SK-N-SH treated with all-trans-retinoic acid at 6 μM for 48 hours (cell line): ENCODE measurements around the gene PTPRD.

Experiments used
- ARNTL ChIP-seq: fragments of 450-650 bp; formaldehyde crosslinking; IDR thresholded peaks from 2 replicates; pipeline ENCODE4 v1.5.0; 2020; ENCODE audit warnings: low read depth, mild to moderate bottlenecking, moderate library complexity, borderline replicate concordance
- TSHZ2 ChIP-seq: fragments of 250-450 bp; sonication (Bioruptor Pico); IDR thresholded peaks from 2 replicates; pipeline ENCODE4 v1.5.0; 2020; ENCODE audit warnings: mild to moderate bottlenecking, moderate library complexity
- ZNF70 ChIP-seq: fragments of 450-650 bp; formaldehyde crosslinking; IDR thresholded peaks from 2 replicates; pipeline ENCODE4 v1.5.0; 2020; ENCODE audit warnings: mild to moderate bottlenecking, moderate library complexity

DNA sequence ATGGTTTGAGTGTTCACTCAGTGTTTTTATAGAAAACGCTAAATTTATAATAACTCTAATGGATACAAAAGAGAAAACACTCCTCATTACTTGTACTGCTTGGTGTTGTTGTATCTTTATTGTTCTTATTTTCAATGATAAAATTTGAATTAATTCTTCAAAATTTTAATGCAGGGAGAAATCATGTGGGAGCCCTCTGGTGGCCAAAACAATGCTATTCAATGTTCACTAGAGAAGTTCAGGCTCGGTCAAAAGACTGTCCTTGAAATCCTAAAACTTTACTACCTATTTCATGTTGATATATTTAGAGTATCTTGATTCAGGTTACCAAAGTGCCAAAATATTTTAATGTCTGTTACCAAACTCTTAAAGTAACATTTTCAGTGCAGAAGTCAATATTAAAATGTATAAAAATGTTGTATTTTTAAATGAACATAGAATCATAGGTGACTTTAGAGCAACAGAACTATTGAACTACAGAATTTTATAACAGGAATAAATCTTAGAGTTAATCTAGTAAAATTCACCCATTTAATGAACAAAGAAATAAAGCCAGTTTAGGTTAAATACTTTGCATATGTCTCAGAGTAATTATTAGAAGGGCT, 1259.8 kb downstream of the PTPRD start:
- TF ChIP-seq TSHZ2 (CRISPR knock-in tag) (no peak), ZNF70 (CRISPR knock-in tag) (no peak), ARNTL (CRISPR knock-in tag) (no peak)
